Measurements from ENCODE around the gene ARL11. TPM values are rescaled to one million over a fixed set of nuclear protein-coding genes. Genes with fewer than 3 reads are reported as not detected.

ARL11 gene
- total RNA-seq, 1 donor: not detected

- Histone ChIP-seq H3K4me2 (ENCODE audit: insufficient read depth, low read length) (no peak overlapping the region), H3K36me3 (ENCODE audit: insufficient read depth, low read length) (no peaks in the 10 kb centered on the region)
- DNase-seq (ENCODE audit: insufficient read length, low spot score, missing footprints): no peak
Measured at GRCh38 chr13:49629196-49629938, 1.1 kb downstream of the ARL11 start.

GRCh38 chr13:49629947-49630346 lies 1.6 kb downstream of the ARL11 start:
- no peaks in the 10 kb centered on the region for H4K20me1 ChIP-seq (ENCODE audit: insufficient read depth, low read length)
- no peak for TF ChIP-seq CTCF (IDR thresholded peaks at IDR 0.05; ENCODE audit: extremely low read depth, low read depth, low read length)
- no peak for DNase-seq (ENCODE audit: insufficient read length, low spot score, missing footprints)
- no peak overlapping the region for H3K4me3 ChIP-seq (ENCODE audit: insufficient read depth, low read length)
- no peaks in the 10 kb centered on the region for H3K4me1 ChIP-seq (ENCODE audit: insufficient read depth, low read length)
- no peaks in the 10 kb centered on the region for H3K9me3 ChIP-seq (ENCODE audit: low read depth, low read length)
- H3K27ac ChIP-seq (ENCODE audit: low read depth, low read length): no peak overlapping the region
- H3K36me3 ChIP-seq (ENCODE audit: insufficient read depth, low read length): no peaks in the 10 kb centered on the region
- no peak overlapping the region for H3K4me2 ChIP-seq (ENCODE audit: insufficient read depth, low read length)
- H2AFZ ChIP-seq (ENCODE audit: low read length): no peak overlapping the region
- no peaks in the 10 kb centered on the region for H3K27me3 ChIP-seq (ENCODE audit: insufficient read depth, low read length)
- H3K79me2 ChIP-seq (ENCODE audit: insufficient read depth, low read length): no peaks in the 10 kb centered on the region

More at GRCh38 chr13:49629196-49629938, 1.1 kb downstream of the ARL11 start:
- no peak for TF ChIP-seq CTCF (IDR thresholded peaks at IDR 0.05; ENCODE audit: extremely low read depth, low read depth, low read length)
- no peaks in the 10 kb centered on the region for H4K20me1 ChIP-seq (ENCODE audit: insufficient read depth, low read length)
- H3K4me3 ChIP-seq (ENCODE audit: insufficient read depth, low read length): no peak overlapping the region
- H3K79me2 ChIP-seq (ENCODE audit: insufficient read depth, low read length): no peaks in the 10 kb centered on the region
- H3K4me1 ChIP-seq (ENCODE audit: insufficient read depth, low read length): no peaks in the 10 kb centered on the region
- H3K27ac ChIP-seq (ENCODE audit: low read depth, low read length): no peak overlapping the region
- H3K27me3 ChIP-seq (ENCODE audit: insufficient read depth, low read length): no peaks in the 10 kb centered on the region
- no peaks in the 10 kb centered on the region for H3K9me3 ChIP-seq (ENCODE audit: low read depth, low read length)
- H2AFZ ChIP-seq (ENCODE audit: low read length): no peak overlapping the region

GRCh38 chr13:49630580-49630979 lies 2.3 kb downstream of the ARL11 start:
- Histone ChIP-seq H3K9me3 (ENCODE audit: low read depth, low read length) (no peaks in the 10 kb centered on the region), H3K27ac (ENCODE audit: low read depth, low read length) (no peak overlapping the region), H3K4me2 (ENCODE audit: insufficient read depth, low read length) (no peak overlapping the region), H4K20me1 (ENCODE audit: insufficient read depth, low read length) (no peaks in the 10 kb centered on the region), H3K79me2 (ENCODE audit: insufficient read depth, low read length) (no peaks in the 10 kb centered on the region), H3K4me3 (ENCODE audit: insufficient read depth, low read length) (no peak overlapping the region), H3K4me1 (ENCODE audit: insufficient read depth, low read length) (no peaks in the 10 kb centered on the region), H3K27me3 (ENCODE audit: insufficient read depth, low read length) (no peaks in the 10 kb centered on the region), H2AFZ (ENCODE audit: low read length) (no peak overlapping the region), H3K36me3 (ENCODE audit: insufficient read depth, low read length) (no peaks in the 10 kb centered on the region)
- no peak for DNase-seq (ENCODE audit: insufficient read length, low spot score, missing footprints)
- no peak for TF ChIP-seq CTCF (IDR thresholded peaks at IDR 0.05; ENCODE audit: extremely low read depth, low read depth, low read length)

- H4K20me1 ChIP-seq (ENCODE audit: insufficient read depth, low read length): no peaks in the 10 kb centered on the region
- H3K9me3 ChIP-seq (ENCODE audit: low read depth, low read length): no peaks in the 10 kb centered on the region
- no peak for DNase-seq (ENCODE audit: insufficient read length, low spot score, missing footprints)
- H3K4me2 ChIP-seq (ENCODE audit: insufficient read depth, low read length): no peak overlapping the region
- no peak overlapping the region for H3K4me3 ChIP-seq (ENCODE audit: insufficient read depth, low read length)
- H3K79me2 ChIP-seq (ENCODE audit: insufficient read depth, low read length): no peaks in the 10 kb centered on the region
- no peaks in the 10 kb centered on the region for H3K4me1 ChIP-seq (ENCODE audit: insufficient read depth, low read length)
- no peak overlapping the region for H3K27ac ChIP-seq (ENCODE audit: low read depth, low read length)
- H3K27me3 ChIP-seq (ENCODE audit: insufficient read depth, low read length): no peaks in the 10 kb centered on the region
- H2AFZ ChIP-seq (ENCODE audit: low read length): no peak overlapping the region
- H3K36me3 ChIP-seq (ENCODE audit: insufficient read depth, low read length): no peaks in the 10 kb centered on the region
- no peak for TF ChIP-seq CTCF (IDR thresholded peaks at IDR 0.05; ENCODE audit: extremely low read depth, low read depth, low read length)
Measured at GRCh38 chr13:49632156-49632555, 3.8 kb downstream of the ARL11 start.
